Parathyroid adenoma (tissue), 2 donors: ENCODE results near the gene CSNK1A1L.

Experiments
- H2AFZ ChIP-seq: fragments of 300-600 bp; sonication (generic); one replicate; pipeline ENCODE4 v1.7.0; 2017; ENCODE audit warnings: antibody characterized with exemption, mild to moderate bottlenecking
- H3K27ac ChIP-seq: fragments of 300-600 bp; sonication (generic); one replicate; pipeline ENCODE4 v1.7.0; 2017
- H3K27me3 ChIP-seq: fragments of 300-600 bp; sonication (generic); one replicate; pipeline ENCODE4 v1.7.0; 2017; ENCODE audit warnings: low read length; ENCODE audit not compliant: control insufficient read depth, insufficient read depth
- H3K36me3 ChIP-seq: fragments of 300-600 bp; sonication (generic); one replicate; pipeline ENCODE4 v1.7.0; 2017; ENCODE audit warnings: low read length; ENCODE audit not compliant: control insufficient read depth, insufficient read depth
- H3K4me1 ChIP-seq: fragments of 300-600 bp; sonication (generic); one replicate; pipeline ENCODE4 v1.7.0; 2017; ENCODE audit warnings: control low read depth
- H3K4me2 ChIP-seq: fragments of 300-600 bp; sonication (generic); one replicate; pipeline ENCODE4 v1.7.0; 2017; ENCODE audit warnings: low read length
- H3K4me3 ChIP-seq: fragments of 300-600 bp; sonication (generic); one replicate; pipeline ENCODE4 v1.7.0; 2017; ENCODE audit warnings: low read depth, low read length
- H3K79me2 ChIP-seq: fragments of 300-600 bp; sonication (generic); one replicate; pipeline ENCODE4 v1.7.0; 2017; ENCODE audit warnings: control low read depth
- H3K9ac ChIP-seq: fragments of 300-600 bp; sonication (generic); one replicate; pipeline ENCODE4 v1.7.0; 2017; ENCODE audit warnings: mild to moderate bottlenecking
- H3K9me3 ChIP-seq: fragments of 300-600 bp; sonication (generic); one replicate; pipeline ENCODE4 v1.7.0; 2017; ENCODE audit warnings: low read length; ENCODE audit not compliant: control insufficient read depth
- CTCF ChIP-seq: fragments of 300-600 bp; sonication (generic); IDR thresholded peaks from one replicate; pipeline ENCODE4 v1.7.0; 2017; ENCODE audit warnings: antibody characterized with exemption, mild to moderate bottlenecking
- donor health status: primary hyperparathyroidism.

CSNK1A1L gene

GRCh38 chr13:37142877-37143276 lies 37.4 kb upstream of the CSNK1A1L start:
- TF ChIP-seq CTCF: no peak

GRCh38 chr13:37141011-37141410 lies 35.5 kb upstream of the CSNK1A1L start:
- no peaks in the 10 kb centered on the region for H3K9me3 ChIP-seq
- no peaks in the 10 kb centered on the region for H3K27me3 ChIP-seq
- peaks cover 3% of the 10 kb centered on the region for H3K4me1 ChIP-seq
- no peaks in the 10 kb centered on the region for H3K36me3 ChIP-seq
- no peak overlapping the region for H3K9ac ChIP-seq
- no peak overlapping the region for H2AFZ ChIP-seq
- no peak for TF ChIP-seq CTCF
- no peak overlapping the region for H3K4me3 ChIP-seq
- no peaks in the 10 kb centered on the region for H3K79me2 ChIP-seq
- no peak overlapping the region for H3K4me2 ChIP-seq
- no peak overlapping the region for H3K27ac ChIP-seq

More at GRCh38 chr13:37142877-37143276, 37.4 kb upstream of the CSNK1A1L start:
- no peaks in the 10 kb centered on the region for H3K79me2 ChIP-seq
- no peaks in the 10 kb centered on the region for H3K27me3 ChIP-seq
- H3K4me1 ChIP-seq: no peaks in the 10 kb centered on the region
- H3K36me3 ChIP-seq: no peaks in the 10 kb centered on the region
- no peak overlapping the region for H3K4me3 ChIP-seq
- H3K9me3 ChIP-seq: no peaks in the 10 kb centered on the region
- no peak overlapping the region for H3K9ac ChIP-seq
- no peak overlapping the region for H3K27ac ChIP-seq
- no peak overlapping the region for H3K4me2 ChIP-seq
- H2AFZ ChIP-seq: no peak overlapping the region

GRCh38 chr13:37139356-37139755 lies 33.9 kb upstream of the CSNK1A1L start:
- no peak overlapping the region for H3K4me2 ChIP-seq
- no peak overlapping the region for H2AFZ ChIP-seq
- H3K9ac ChIP-seq: no peak overlapping the region
- no peaks in the 10 kb centered on the region for H3K36me3 ChIP-seq
- H3K4me3 ChIP-seq: no peak overlapping the region
- H3K9me3 ChIP-seq: no peaks in the 10 kb centered on the region
- H3K27me3 ChIP-seq: no peaks in the 10 kb centered on the region
- no peak for TF ChIP-seq CTCF
- H3K79me2 ChIP-seq: no peaks in the 10 kb centered on the region
- no peak overlapping the region for H3K27ac ChIP-seq
- peaks cover 9% of the 10 kb centered on the region for H3K4me1 ChIP-seq

- Histone ChIP-seq H3K36me3 (no peaks in the 10 kb centered on the region), H3K9ac (no peak overlapping the region), H3K9me3 (no peaks in the 10 kb centered on the region), H3K4me2 (no peak overlapping the region), H3K79me2 (no peaks in the 10 kb centered on the region), H3K4me1 (peaks cover 9% of the 10 kb centered on the region), H3K4me3 (no peak overlapping the region), H2AFZ (no peak overlapping the region), H3K27ac (no peak overlapping the region), H3K27me3 (no peaks in the 10 kb centered on the region)
- TF ChIP-seq CTCF: no peak
These were observed 33.5 kb upstream of the CSNK1A1L start for GRCh38 chr13:37138926-37139325.

GRCh38 chr13:37138169-37138568 lies 32.7 kb upstream of the CSNK1A1L start:
- H2AFZ ChIP-seq: no peak overlapping the region
- no peak for TF ChIP-seq CTCF
- no peak overlapping the region for H3K4me3 ChIP-seq

More at GRCh38 chr13:37138169-37138568, 32.7 kb upstream of the CSNK1A1L start:
- Histone ChIP-seq H3K79me2 (no peaks in the 10 kb centered on the region), H3K4me1 (peaks cover 12% of the 10 kb centered on the region), H3K9ac (no peak overlapping the region), H3K27me3 (no peaks in the 10 kb centered on the region), H3K9me3 (no peaks in the 10 kb centered on the region), H3K27ac (no peak overlapping the region), H3K36me3 (no peaks in the 10 kb centered on the region), H3K4me2 (no peak overlapping the region)
